Peyer's patch (tissue), 4 donors: ENCODE data around the gene FNIP2.

ENCODE experiments used
- POLR2A ChIP-seq, 2 donors: fragments of 450-650 bp; IDR thresholded peaks; one replicate each; pipeline ENCODE4 v1.5.1; 2017; ENCODE audit warnings: antibody characterized with exemption in 2 of 2, mild to moderate bottlenecking in 2 of 2, moderate library complexity in 2 of 2
- TF ChIP-seq, protein P1 (sequence below), 6 experiments: fragments of 450-650 bp in 4 of 6; fragments of 200-600 bp in 2 of 6; sonication (generic) in 1 of 6; IDR thresholded peaks; one replicate each; pipeline ENCODE4 v1.5.1; 2017 to 2019; ENCODE audit warnings: antibody characterized with exemption in 6 of 6, mild to moderate bottlenecking in 3 of 6, moderate library complexity in 1 of 6

DNA sequence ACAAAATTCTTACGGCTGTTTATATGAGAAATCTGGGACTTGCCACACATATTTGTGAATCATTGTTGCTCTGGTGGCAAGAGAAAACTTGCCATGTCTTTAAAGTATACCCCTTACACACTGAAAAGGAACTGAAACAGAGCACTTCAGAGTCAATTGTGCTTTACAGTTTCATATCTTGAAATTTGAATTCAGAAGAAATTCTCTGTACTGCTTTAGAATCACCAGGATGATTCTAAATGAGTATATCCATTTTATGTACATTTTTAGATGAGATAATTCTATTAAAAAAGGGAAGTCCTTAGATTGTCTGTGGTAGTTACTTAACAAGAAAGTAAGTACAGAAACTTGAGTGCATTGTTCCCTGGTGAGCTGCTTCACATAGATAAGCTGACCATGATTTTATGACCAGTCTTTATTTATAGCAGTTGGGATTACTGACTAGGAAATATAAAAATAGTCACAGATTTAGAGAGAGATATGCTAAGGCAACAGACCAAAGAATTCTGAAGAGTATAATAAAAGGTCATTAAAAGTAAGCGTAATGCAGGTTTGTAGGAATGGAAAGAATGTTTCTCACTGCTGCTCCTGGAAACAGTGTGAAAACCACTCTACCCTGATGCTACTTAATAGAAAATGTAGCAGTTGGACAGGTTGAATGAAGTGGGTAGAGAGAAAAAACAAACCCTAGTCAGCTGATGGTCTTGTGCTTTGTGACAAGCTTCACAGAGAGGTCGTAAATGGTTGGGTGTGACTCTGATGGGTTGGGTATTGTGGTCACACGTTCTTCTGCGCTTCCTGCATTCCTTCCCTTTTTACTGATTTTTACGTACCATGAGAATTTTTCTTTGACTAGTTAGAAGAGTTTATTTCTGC, 41.0 kb downstream of the FNIP2 start:
- TF ChIP-seq, protein P1, sequence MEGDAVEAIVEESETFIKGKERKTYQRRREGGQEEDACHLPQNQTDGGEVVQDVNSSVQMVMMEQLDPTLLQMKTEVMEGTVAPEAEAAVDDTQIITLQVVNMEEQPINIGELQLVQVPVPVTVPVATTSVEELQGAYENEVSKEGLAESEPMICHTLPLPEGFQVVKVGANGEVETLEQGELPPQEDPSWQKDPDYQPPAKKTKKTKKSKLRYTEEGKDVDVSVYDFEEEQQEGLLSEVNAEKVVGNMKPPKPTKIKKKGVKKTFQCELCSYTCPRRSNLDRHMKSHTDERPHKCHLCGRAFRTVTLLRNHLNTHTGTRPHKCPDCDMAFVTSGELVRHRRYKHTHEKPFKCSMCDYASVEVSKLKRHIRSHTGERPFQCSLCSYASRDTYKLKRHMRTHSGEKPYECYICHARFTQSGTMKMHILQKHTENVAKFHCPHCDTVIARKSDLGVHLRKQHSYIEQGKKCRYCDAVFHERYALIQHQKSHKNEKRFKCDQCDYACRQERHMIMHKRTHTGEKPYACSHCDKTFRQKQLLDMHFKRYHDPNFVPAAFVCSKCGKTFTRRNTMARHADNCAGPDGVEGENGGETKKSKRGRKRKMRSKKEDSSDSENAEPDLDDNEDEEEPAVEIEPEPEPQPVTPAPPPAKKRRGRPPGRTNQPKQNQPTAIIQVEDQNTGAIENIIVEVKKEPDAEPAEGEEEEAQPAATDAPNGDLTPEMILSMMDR (IDR thresholded peaks at IDR 0.05) = no peak
- no peak for TF ChIP-seq POLR2A (IDR thresholded peaks at IDR 0.05)
